NCI-H446 (cell line): ENCODE data around the gene TREML4.

ENCODE experiments used
- DNase-seq, 2 experiments: peaks; one replicate each; lab custom pipeline; 2025; lab: John Stamatoyannopoulos, UW

TREML4 gene

GRCh38 chr6:41255638-41256246 lies 27.6 kb downstream of the TREML4 start:
- no peak for DNase-seq

GRCh38 chr6:41256383-41256782 lies 28.2 kb downstream of the TREML4 start:
- DNase-seq, result no peak

DNA sequence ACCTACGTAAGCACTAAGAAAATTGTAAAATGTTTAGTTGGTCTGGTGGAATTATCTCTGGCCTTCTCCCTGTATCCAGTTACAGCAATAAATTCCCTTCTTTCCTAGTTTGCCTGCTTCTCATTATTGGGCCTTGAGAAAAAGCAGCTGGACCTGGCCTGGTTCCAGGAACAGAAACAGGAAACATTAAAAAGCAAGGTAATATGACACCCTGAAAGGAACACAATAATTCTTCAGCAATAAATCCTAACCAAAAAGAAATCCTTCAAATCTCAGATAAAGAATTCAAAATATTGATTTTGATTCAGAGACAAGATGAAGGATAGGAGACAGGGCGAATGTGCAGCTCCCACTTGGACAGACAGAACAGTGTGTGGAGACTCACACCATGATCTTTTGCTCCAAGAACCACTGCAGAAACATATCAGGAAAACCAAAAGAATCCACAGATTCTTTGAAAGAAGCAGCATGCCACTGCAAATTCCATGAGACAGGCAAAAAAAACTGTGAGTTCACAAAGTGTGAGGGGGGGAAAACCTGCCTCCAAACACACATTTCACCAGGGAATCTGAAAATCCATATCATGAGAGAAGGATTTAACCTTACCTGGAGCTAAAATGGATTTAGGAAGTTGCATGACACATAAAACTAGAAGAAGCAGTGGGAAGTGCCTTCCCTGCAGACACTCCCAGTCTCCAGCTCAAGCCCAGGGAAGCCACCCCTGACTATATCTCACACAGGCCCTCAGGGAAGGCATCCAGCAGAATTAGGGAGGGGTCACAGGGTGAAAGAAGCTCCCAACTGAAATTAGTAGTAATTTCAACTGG lies 29.4 kb downstream of the TREML4 start:
- peak in 1 of 2 experiments; percentile 32 for DNase-seq

GRCh38 chr6:41258196-41258493 lies 30.0 kb downstream of the TREML4 start:
- peak; percentile 61 to 82 for DNase-seq

GRCh38 chr6:41262401-41262800 lies 34.3 kb downstream of the TREML4 start:
- no peak for DNase-seq

- DNase-seq, result no peak
Measured at GRCh38 chr6:41263267-41263666, 35.1 kb downstream of the TREML4 start.

GRCh38 chr6:41266541-41266940 lies 38.4 kb downstream of the TREML4 start:
- DNase-seq, result no peak

GRCh38 chr6:41268478-41268877 lies 40.3 kb downstream of the TREML4 start:
- no peak for DNase-seq

GRCh38 chr6:41269166-41269565 lies 41.0 kb downstream of the TREML4 start:
- no peak for DNase-seq

- DNase-seq, result no peak
Measured at GRCh38 chr6:41269716-41270115, 41.6 kb downstream of the TREML4 start.

DNA sequence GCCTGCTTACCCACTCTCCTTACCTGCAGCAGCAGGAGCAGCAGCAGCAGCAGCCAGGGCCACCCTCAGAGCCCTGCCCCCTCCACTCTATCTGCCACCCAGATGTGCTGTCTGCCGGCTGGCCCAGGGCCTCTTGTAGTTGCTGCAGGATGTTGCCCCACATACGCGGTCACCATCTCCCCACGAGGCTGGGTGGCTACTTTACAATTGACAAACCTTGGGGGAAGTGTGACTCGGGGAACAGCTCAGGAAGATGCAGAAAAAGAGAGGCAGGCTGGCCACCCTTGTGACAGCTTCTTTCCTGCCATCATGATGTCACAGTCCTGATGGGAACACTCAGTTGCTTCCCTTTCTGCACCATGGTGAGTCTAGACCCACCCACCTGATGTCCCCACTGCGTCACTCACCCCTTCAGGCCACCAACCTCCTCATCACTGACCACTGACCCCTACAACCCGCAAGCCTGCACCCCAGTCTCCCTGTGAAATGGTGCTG lies 43.8 kb downstream of the TREML4 start:
- no peak for DNase-seq

- DNase-seq, result no peak
Measured at GRCh38 chr6:41272591-41273240, 44.6 kb downstream of the TREML4 start.

DNA sequence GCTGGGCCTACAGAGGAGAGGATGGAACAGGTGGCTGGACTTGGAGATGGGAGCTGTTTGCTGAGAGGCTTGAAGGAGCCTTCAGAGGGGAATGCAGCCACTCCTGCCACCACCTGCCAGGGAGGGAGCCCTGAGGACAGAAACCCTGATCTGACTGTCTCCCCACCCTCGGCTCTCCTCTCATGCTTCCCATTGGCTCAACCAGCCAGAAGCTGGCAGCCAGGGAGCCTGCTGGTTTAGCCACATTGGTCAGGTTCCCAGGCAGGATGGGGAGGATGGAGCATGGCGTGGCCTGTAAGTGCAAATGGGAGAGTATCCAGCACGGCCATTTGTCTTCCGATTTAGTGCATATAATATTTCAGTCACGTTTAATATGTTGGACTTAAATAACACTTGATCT lies 45.6 kb downstream of the TREML4 start:
- DNase-seq, result no peak

DNA sequence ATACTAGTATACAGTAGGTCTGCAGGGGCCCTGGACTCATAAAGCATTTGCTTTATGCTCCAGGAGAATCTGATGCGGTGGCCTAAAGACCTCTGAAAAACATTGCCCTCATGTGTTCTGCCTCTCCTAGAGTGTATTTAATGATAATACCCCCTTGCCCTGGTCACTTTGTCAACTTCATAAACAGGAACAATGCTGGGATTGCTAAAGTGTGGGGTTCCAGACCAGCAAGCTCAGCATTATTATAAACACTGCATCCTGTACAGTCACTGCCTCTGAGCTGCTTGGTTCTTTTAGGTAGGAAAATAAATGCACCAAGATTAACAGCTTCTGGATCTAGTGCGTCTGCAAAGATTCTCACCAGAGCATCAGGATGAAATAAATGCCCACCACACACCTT lies 46.1 kb downstream of the TREML4 start:
- no peak for DNase-seq

DNA sequence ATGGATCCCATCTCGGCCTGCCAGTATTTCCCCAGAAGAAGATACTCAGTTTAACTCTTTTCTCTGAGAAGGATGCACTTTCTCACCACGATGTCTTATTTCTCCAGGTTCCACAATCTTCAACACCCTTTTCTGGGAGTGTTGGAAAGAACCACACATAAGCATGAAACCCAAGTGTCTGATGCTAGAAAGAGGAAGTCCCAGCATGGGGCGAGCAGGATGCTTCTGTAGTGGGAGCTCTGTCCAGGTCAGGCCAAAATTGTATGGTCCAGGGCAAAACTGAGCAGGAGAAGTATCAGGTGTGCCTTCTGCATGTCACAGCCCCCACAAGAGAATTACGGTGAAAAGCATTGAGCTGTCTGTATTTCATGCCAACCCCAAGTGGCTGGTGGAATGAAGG lies 47.3 kb downstream of the TREML4 start:
- no peak for DNase-seq

GRCh38 chr6:41277605-41278004 lies 49.5 kb downstream of the TREML4 start:
- no peak for DNase-seq

- DNase-seq, result peak in 1 of 2 experiments; percentile 16
Measured at GRCh38 chr6:41278699-41279405, 50.7 kb downstream of the TREML4 start.

GRCh38 chr6:41280381-41281057 lies 52.4 kb downstream of the TREML4 start:
- no peak for DNase-seq

DNA sequence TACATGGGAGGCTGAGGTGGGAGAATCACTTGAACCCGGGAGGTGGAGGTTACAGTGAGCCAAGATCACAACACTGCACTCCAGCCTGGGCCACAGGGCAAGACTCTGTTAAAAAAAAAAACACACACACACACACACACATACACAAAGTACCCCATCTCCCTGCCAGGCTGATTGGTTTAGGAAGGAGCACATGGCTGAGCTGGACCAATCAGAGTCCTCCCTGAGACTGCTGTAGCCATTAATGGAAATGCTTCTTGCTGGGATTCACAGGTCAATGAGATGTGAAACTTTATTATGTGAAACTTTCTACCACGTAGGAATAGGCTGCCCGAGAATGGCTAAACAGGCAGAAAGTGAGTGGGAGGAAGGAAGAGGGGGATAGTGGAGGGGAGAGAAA lies 55.5 kb downstream of the TREML4 start:
- DNase-seq, result no peak

DNA sequence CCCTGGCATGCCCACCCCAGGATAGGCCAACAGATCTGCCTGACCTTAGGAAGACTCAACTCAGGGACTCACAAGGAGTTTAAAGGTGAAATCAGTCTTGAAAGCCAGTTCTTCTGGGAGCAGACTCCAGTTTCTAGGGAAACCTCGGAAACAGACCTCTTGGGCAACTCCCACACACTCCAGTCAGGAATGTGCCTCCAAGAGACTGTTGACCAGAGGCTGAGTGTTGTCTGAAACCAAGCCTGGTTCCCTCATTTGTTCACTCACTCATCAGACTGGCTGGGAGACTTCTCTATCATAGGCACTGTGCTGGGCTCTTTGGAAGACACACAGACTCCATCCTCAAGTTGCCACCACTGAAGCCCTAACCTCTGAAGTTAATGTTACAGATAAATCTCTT lies 56.6 kb downstream of the TREML4 start:
- no peak for DNase-seq

DNA sequence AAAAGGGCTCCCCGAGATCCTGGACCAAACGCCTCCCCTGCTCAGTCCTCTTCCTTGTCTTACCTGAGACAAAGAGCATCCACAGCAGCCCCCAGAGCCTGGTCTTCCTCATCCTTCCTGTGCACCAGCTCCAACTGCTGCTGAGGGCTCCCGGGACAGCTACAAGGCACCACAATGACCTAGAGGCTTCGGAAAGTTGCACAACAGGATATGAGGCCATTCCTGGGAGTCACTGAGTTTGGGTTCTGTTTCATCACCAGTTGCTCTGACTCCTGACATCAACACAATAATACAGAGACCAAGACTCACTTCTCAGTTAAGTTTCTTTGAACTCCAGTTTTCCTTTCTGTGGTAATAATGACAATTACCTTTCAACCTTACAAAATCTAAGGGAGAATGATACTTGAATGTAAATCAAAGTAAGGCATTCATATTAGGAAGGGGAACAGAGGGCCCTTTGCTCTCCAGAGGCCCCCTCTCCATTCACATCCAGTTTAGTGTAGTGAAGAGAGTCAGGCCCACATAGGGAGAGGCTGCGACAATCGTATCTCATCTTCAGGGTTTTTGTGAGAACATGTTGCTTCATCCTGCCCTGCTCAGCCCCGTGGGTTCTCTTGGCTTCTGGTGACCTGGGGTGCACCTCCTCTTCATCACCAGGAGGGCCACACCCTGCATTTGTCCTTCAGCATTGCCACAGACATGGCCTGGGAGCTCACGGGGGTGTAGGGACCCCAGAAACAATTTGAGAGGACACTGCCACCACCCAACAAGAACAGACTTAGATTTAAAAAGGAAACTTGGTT lies 58.6 kb downstream of the TREML4 start, which contains the start of gene TREM1:
TREM1 (minus strand) TSS at position 139 of the 803 bp plus-strand sequence; CDS start at position 112, 27 bp downstream.
- no peak for DNase-seq
